IPS-NIHi11 (cell line): Measurements from ENCODE around the gene LRP1B.

Experiments used
- DNase-seq: peaks from one replicate; pipeline ENCODE4 v3.0.0; 2012; ENCODE audit warnings: mixed read lengths, low spot score

LRP1B gene

GRCh38 chr2:141423124-141423523 is 707.7 kb downstream of the LRP1B start:
- DNase-seq, result no peak

- DNase-seq, result no peak
Observed at GRCh38 chr2:141417246-141417797, 713.5 kb downstream of the LRP1B start.

- no peak for DNase-seq
Observed at GRCh38 chr2:141411419-141411818, 719.4 kb downstream of the LRP1B start.

GRCh38 chr2:141399270-141399669 is 731.5 kb downstream of the LRP1B start:
- peak; percentile 26 for DNase-seq

GRCh38 chr2:141393214-141393545 is 737.6 kb downstream of the LRP1B start:
- no peak for DNase-seq

GRCh38 chr2:141392517-141393213 is 738.2 kb downstream of the LRP1B start:
- no peak for DNase-seq

- no peak for DNase-seq
Observed at GRCh38 chr2:141386168-141386567, 744.6 kb downstream of the LRP1B start.

GRCh38 chr2:141384676-141385075 is 746.1 kb downstream of the LRP1B start:
- no peak for DNase-seq

GRCh38 chr2:141381946-141382345 is 748.9 kb downstream of the LRP1B start:
- no peak for DNase-seq

- DNase-seq, result no peak
Observed at GRCh38 chr2:141380008-141380979, 750.5 kb downstream of the LRP1B start.

- DNase-seq, result no peak
Observed at GRCh38 chr2:141364821-141365220, 766.0 kb downstream of the LRP1B start.

GRCh38 chr2:141362311-141362710 is 768.5 kb downstream of the LRP1B start:
- DNase-seq, result no peak

GRCh38 chr2:141348481-141348880 is 782.3 kb downstream of the LRP1B start:
- DNase-seq, result no peak

GRCh38 chr2:141341444-141341843 is 789.4 kb downstream of the LRP1B start:
- no peak for DNase-seq

GRCh38 chr2:141331127-141331526 is 799.7 kb downstream of the LRP1B start:
- DNase-seq, result no peak

GRCh38 chr2:141329964-141330363 is 800.9 kb downstream of the LRP1B start:
- DNase-seq, result no peak

GRCh38 chr2:141323571-141323970 is 807.2 kb downstream of the LRP1B start:
- DNase-seq, result no peak

GRCh38 chr2:141317986-141318385 is 812.8 kb downstream of the LRP1B start:
- DNase-seq, result no peak

GRCh38 chr2:141316606-141317005 is 814.2 kb downstream of the LRP1B start:
- no peak for DNase-seq

GRCh38 chr2:141316103-141316502 is 814.7 kb downstream of the LRP1B start:
- DNase-seq, result no peak

- DNase-seq, result no peak
Observed at GRCh38 chr2:141313972-141314371, 816.8 kb downstream of the LRP1B start.

GRCh38 chr2:141311430-141311829 is 819.4 kb downstream of the LRP1B start:
- DNase-seq, result no peak

- no peak for DNase-seq
Observed at GRCh38 chr2:141306368-141306767, 824.4 kb downstream of the LRP1B start.
